Measurements from ENCODE around the gene TEC.

TEC gene

DNA sequence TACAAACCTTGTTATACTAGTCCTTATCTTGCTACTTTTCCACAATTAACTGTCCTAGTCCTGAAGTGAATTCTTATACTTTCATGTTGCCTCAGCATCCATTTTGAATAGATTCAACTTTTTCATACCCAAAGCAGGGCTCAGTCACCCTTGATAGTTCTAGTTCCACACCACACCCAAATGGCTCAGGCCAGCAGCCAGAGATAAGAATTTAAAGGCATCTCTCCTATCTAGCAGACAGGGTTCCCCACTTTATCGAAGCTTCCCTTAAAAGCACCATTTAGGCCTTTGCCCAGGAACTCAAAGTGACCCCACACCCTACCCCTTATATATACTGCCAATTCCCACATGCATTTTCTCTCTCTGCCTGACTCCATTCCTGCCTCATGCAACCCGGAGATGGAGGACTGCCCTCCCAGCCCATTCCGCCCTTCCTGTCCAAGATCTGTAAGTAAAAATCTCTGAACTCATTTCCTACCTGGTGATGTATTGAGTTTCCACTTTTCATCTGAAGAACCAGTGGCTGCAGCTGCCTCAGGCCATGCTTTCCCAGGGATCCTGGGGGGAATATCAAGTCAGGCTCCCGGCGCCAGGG, 71.9 kb downstream of the TEC start:
- Histone ChIP-seq H3K79me2 (no peaks in the 10 kb centered on the region), H3K4me1 (no peaks in the 10 kb centered on the region), H2AFZ (no peak overlapping the region), H3K9ac (no peak overlapping the region), H3K27ac (no peak overlapping the region), H3K4me2 (ENCODE audit: low read length) (no peak overlapping the region), H3K9me3 (ENCODE audit: control insufficient read depth, low read length) (no peaks in the 10 kb centered on the region), H3K27me3 (ENCODE audit: control insufficient read depth, insufficient read depth, low read length) (no peaks in the 10 kb centered on the region), H3K4me3 (ENCODE audit: low read depth, low read length) (no peak overlapping the region), H3K36me3 (ENCODE audit: control insufficient read depth, insufficient read depth, low read length) (no peaks in the 10 kb centered on the region)
- TF ChIP-seq, protein P1, sequence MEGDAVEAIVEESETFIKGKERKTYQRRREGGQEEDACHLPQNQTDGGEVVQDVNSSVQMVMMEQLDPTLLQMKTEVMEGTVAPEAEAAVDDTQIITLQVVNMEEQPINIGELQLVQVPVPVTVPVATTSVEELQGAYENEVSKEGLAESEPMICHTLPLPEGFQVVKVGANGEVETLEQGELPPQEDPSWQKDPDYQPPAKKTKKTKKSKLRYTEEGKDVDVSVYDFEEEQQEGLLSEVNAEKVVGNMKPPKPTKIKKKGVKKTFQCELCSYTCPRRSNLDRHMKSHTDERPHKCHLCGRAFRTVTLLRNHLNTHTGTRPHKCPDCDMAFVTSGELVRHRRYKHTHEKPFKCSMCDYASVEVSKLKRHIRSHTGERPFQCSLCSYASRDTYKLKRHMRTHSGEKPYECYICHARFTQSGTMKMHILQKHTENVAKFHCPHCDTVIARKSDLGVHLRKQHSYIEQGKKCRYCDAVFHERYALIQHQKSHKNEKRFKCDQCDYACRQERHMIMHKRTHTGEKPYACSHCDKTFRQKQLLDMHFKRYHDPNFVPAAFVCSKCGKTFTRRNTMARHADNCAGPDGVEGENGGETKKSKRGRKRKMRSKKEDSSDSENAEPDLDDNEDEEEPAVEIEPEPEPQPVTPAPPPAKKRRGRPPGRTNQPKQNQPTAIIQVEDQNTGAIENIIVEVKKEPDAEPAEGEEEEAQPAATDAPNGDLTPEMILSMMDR (IDR thresholded peaks at IDR 0.05), result no peak

DNA sequence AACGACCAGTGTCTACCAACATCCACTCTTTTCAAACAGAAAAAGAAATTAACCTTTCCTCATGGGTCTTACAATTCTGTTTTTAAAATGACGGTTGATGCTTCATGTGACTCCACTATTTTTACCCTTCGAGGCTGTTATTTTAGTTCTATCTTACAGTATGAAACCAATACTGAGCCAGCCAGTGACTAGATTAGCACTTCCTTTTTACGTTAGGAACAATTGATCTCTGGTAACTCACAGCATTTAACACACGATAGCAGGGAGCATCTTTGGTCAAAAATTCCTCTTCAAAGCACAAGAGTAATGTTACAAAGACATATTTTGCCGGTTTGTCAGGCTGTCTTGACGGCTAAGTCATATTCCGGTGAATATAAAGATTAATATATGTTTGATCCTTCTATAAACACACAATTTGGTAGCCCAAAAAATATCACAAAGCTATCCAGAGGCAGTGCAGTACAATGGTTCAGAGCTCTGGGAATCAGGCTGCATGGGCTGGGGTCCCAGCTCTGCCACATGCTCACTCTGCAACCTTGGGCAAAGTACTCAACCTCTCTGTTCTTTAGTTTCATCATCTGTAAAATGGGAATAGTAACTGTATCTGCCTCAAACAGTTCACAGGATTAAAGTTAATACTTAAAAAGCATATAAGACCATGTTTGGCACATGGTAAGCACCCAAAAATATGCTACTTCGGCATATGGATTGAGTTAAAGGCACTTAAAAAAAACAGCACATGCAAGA, 72.7 kb downstream of the TEC start:
- no peak overlapping the region for H3K27ac ChIP-seq
- no peaks in the 10 kb centered on the region for H3K9me3 ChIP-seq (ENCODE audit: control insufficient read depth, low read length)
- H2AFZ ChIP-seq, result no peak overlapping the region
- H3K27me3 ChIP-seq (ENCODE audit: control insufficient read depth, insufficient read depth, low read length), result no peaks in the 10 kb centered on the region
- no peak overlapping the region for H3K4me2 ChIP-seq (ENCODE audit: low read length)
- H3K4me3 ChIP-seq (ENCODE audit: low read depth, low read length), result no peak overlapping the region
- TF ChIP-seq, protein P1 (IDR thresholded peaks at IDR 0.05), result no peak
- no peak overlapping the region for H3K9ac ChIP-seq
- H3K79me2 ChIP-seq, result no peaks in the 10 kb centered on the region
- H3K36me3 ChIP-seq (ENCODE audit: control insufficient read depth, insufficient read depth, low read length), result no peaks in the 10 kb centered on the region
- H3K4me1 ChIP-seq, result no peaks in the 10 kb centered on the region

DNA sequence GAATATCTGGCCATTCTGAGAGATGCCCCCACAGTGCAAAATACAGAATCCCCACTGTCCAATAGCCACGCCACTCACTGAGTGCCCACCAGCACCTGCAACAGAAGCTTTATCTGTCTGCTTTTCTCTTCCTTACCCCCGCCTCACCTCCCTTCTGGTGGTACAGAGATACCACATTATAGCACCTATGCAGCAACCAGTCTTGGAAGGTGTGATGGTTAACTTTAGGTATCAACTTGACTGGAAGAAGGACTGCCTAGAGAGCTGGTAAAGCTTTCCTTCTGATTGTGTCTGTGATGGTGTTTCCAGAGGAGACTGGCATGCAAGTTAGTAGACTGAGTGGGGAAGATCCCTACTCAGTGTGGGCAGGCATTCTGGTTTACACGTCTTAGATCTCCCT, 73.8 kb downstream of the TEC start:
- Histone ChIP-seq H3K27ac (no peak overlapping the region), H2AFZ (no peak overlapping the region), H3K4me3 (ENCODE audit: low read depth, low read length) (no peak overlapping the region), H3K27me3 (ENCODE audit: control insufficient read depth, insufficient read depth, low read length) (no peaks in the 10 kb centered on the region), H3K79me2 (no peaks in the 10 kb centered on the region), H3K9ac (no peak overlapping the region), H3K4me2 (ENCODE audit: low read length) (no peak overlapping the region), H3K9me3 (ENCODE audit: control insufficient read depth, low read length) (no peaks in the 10 kb centered on the region), H3K4me1 (no peaks in the 10 kb centered on the region), H3K36me3 (ENCODE audit: control insufficient read depth, insufficient read depth, low read length) (no peaks in the 10 kb centered on the region)
- TF ChIP-seq, protein P1 (IDR thresholded peaks at IDR 0.05), result no peak

DNA sequence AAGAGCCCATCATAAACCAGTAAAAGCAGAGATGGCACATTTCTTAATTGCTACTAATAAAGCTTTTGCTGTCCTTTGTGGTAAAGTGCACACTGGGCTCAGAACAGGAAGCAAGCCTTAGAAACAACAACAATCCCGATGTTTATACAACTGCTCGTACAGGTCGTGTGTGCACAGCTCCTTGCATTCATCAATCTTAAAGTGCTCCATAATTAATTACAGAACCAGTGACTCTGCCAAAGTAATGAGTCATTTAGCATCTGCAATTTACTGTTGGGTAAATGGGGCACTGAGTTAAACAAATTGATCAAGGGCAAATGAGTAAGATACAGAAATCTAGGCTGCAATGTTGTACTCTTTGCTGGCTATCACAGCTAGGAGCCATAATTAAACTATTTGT, 74.3 kb downstream of the TEC start:
- H2AFZ ChIP-seq, result no peak overlapping the region
- no peak overlapping the region for H3K27ac ChIP-seq
- no peaks in the 10 kb centered on the region for H3K36me3 ChIP-seq (ENCODE audit: control insufficient read depth, insufficient read depth, low read length)
- no peak overlapping the region for H3K4me3 ChIP-seq (ENCODE audit: low read depth, low read length)
- TF ChIP-seq, protein P1 (IDR thresholded peaks at IDR 0.05), result no peak
- H3K4me1 ChIP-seq, result no peaks in the 10 kb centered on the region
- H3K27me3 ChIP-seq (ENCODE audit: control insufficient read depth, insufficient read depth, low read length), result no peaks in the 10 kb centered on the region
- H3K4me2 ChIP-seq (ENCODE audit: low read length), result no peak overlapping the region
- H3K9ac ChIP-seq, result no peak overlapping the region
- H3K79me2 ChIP-seq, result no peaks in the 10 kb centered on the region
- no peaks in the 10 kb centered on the region for H3K9me3 ChIP-seq (ENCODE audit: control insufficient read depth, low read length)

DNA sequence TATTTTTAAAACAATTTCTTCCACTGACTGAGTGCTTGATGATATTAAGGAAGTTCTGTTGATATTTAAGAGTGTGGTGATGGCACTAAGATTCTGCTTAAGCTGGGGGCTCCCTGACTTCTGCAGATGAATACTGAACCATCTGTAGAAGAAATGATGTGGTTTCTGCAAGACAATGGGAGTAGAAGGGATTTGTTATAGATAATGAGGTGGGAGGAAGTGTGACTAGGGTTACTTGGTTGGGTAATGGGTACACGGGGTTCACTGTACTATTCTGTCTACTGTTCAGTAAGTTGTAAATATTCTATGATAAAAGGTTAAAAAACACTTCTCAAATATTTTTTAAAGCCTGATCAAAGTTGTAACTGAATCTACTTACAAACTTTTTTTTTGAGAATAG, 74.7 kb downstream of the TEC start:
- no peaks in the 10 kb centered on the region for H3K36me3 ChIP-seq (ENCODE audit: control insufficient read depth, insufficient read depth, low read length)
- H3K9ac ChIP-seq, result no peak overlapping the region
- no peak overlapping the region for H2AFZ ChIP-seq
- H3K9me3 ChIP-seq (ENCODE audit: control insufficient read depth, low read length), result no peaks in the 10 kb centered on the region
- H3K4me3 ChIP-seq (ENCODE audit: low read depth, low read length), result no peak overlapping the region
- H3K27ac ChIP-seq, result no peak overlapping the region
- H3K27me3 ChIP-seq (ENCODE audit: control insufficient read depth, insufficient read depth, low read length), result no peaks in the 10 kb centered on the region
- no peaks in the 10 kb centered on the region for H3K4me1 ChIP-seq
- H3K4me2 ChIP-seq (ENCODE audit: low read length), result no peak overlapping the region
- TF ChIP-seq, protein P1 (IDR thresholded peaks at IDR 0.05), result no peak
- H3K79me2 ChIP-seq, result no peaks in the 10 kb centered on the region
